Stimulated activated CD4-positive, alpha-beta T cell treated with anti-CD3 and anti-CD28 coated beads, Interleukin-4, amount 100 ng/mL, for 24 hours (primary cell): ENCODE data around the gene OMD.
A peak's percentile ranks its signal among the peaks of the same experiment; 100 is the strongest.

Experiments used
- DNase-seq: peaks from one replicate; pipeline ENCODE4 v3.0.0-alpha.2; 2020

Gene OMD

DNA sequence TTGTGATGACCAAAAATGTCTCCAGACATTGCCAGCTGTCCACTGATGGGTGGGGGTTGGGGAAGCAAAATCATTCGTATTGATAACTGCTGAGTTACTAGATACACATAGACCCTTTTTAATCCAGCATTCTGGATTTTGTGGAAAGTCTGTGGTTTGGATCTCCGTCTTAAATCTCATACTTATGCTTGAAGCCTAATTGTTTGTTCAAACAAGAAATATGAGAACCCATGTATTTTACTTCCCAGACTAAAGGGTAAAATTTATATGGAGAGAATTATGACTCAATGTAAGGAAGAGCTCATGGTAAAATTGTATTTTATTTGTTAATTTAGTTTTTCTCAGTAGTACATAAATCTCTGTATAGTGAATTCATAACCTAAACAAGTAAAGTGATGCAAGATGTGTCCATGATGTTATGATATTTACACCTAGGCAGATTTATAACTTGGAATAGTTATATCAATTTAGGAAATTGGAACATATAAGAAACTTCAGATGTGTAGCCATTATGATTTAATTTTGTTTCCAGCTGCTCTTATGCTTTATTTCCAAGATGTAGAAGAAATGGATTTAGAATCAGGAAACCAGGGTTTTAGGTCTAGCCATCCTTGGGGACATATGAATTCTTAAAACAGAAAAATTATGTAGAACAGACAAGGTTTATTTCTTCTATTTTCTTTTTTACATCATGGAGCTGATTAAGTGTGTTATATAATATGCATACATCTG lies 15.4 kb downstream of the OMD start:
- no peak for DNase-seq

DNA sequence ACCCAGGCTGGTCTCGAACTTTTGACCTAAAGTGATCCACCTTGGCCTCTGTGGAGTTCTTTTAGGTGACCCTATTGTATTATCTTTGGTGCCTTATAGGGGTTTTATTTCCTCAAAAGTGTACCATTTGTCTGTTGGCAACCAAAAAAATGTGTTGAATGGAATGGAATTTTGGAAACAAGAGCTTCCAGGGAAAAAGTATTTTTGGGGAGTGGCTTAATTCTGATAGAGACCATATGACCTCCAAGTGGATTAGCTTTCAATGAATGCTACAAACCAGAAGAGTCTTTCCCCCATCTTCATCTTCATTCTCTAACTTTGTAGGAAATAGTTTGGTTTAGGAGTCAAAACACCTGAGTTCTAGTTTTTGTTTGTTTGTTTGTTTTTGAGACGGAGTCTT lies 16.5 kb downstream of the OMD start:
- DNase-seq: no peak

- peak; percentile 18 for DNase-seq
These were observed 17.8 kb downstream of the OMD start for GRCh38 chr9:92406477-92406876.

- DNase-seq: no peak
These were observed 18.5 kb downstream of the OMD start for GRCh38 chr9:92405818-92406217.

- no peak for DNase-seq
These were observed 20.0 kb downstream of the OMD start, which contains the start of gene OGN for GRCh38 chr9:92404042-92404836. Gene OGN (minus strand): TSS chr9:92404578. CDS start chr9:92403407, 1,171 bp downstream.

GRCh38 chr9:92402826-92403745 lies 21.2 kb downstream of the OMD start:
- no peak for DNase-seq

- no peak for DNase-seq
These were observed 21.9 kb downstream of the OMD start for GRCh38 chr9:92402360-92402759.

DNA sequence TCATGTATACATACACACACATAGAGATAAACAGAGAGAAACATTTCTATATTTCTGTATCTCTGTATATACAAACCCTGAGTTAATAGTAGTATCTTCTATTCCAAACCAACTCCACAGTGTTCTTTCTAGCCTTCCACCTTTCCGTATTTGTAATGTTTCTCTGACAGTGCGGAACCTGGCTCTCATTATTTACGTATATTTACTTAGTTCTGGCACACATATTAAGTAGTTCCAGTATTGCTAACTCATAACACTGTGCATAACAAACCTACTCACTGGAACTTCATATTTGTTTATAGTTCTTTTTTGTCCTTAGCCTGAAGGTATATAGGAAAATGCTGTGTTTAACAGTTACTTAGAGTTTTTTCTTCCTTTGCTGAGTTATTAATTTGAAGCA lies 26.4 kb downstream of the OMD start:
- no peak for DNase-seq

GRCh38 chr9:92395617-92396016 lies 28.7 kb downstream of the OMD start:
- no peak for DNase-seq

- DNase-seq: no peak
These were observed 30.6 kb downstream of the OMD start for GRCh38 chr9:92393686-92394085.

- no peak for DNase-seq
These were observed 31.6 kb downstream of the OMD start for GRCh38 chr9:92392690-92393089.

- DNase-seq: no peak
These were observed 38.3 kb downstream of the OMD start for GRCh38 chr9:92385953-92386352.

DNA sequence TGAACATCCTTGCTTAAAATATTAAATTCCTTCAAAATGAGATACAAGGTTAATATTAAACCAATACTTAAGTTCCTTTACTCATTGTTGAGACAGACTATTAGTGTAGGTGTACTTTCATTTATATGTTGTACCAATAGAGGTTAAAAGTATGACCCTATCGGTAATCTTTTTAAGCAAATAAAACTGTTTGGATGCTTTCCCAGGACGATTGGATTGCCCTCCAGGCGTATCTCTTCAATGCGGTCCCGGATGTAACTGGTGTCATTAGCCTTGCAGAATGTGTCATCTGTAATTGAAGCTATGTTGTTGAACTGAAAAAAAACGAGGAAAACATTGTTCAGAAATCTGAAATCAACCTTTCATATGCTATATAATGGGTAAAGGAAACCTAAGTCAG lies 38.8 kb downstream of the OMD start:
- DNase-seq: no peak

DNA sequence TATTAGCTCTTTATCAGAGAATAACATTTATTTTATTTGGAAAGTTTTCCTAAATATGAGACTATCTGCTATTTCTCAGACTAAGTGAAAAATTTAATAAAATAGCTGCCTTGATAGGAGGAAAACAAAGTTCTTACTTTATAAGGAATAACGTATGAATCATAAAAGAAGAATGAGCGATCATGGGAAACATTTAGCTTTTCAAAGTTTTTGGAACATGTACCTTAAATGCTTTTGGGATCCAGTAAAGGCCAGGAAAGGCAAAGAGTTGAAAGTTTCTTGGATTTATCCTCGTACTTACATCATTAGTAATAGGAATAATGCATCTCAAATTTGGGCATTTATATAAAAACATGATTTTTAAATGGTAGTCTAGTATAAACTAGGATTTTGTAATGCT lies 39.3 kb downstream of the OMD start:
- no peak for DNase-seq

DNA sequence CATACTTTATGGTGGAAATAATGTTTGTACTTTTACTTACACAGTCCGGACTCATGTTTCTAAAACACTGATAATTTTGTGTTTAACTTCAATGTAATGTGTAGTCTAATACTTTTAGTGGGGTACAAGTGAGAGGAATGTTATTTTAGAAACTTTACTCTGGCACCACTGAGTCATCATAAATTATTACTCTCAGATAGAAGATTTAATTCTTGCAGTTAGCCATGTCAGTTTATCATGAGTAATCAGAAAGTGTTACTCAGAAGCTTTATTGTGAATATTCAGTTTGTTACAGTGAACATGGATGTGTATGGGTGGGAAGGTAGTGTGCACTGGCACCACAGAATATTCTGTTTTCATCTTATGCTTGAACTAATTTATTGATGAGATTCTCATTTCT lies 39.9 kb downstream of the OMD start:
- DNase-seq: no peak

DNA sequence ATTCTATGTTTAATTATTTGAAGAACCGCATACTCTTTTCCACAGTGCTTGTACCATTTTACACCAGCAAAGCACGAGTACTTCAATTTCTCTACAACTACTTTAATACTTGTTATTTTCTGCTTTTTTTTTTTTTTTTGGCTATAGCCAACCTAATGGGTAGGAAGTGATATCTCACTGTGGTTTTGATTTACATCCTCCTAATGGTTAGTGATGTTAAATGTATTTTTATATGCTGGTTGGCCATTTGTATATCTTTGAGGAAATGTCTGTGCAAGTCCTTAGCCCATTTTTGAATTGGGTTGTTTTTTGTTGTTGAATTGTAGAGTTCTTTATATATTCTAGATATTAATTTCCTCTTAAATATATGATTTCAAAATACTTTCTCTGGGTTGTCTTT lies 42.5 kb downstream of the OMD start:
- DNase-seq: no peak

GRCh38 chr9:92380603-92381002 lies 43.7 kb downstream of the OMD start:
- no peak for DNase-seq

DNA sequence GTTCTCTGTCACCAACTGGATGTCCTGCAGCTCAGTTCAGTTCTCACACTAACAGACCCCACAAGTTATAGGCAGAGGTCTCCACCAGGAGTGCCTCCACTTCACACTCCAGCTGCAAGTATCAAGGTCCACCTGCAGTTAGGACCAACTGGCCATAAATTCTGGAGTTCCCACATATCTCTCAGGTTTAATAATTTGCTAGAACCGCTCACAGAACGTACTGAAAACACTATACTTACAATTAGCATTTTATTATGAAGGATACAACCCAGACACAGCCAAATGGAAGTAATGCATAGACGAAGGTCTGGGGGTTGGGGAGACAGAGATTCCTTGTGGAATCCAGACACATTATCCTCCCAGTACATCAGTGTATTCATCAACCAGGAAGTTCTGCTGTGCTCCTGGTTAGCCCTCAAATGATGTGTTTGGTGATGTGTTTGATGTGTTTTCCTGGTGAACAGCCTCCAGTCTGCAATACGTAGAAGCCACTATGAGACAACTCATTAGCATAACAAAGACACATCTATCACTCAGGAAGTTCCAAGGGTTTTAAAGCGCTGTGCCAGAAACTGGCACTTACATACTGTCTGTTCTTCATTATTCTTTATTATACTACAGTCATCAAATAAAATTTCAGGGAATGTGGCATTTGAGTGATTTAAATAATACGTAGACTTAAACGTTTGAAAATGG lies 45.3 kb downstream of the OMD start:
- DNase-seq: no peak

DNA sequence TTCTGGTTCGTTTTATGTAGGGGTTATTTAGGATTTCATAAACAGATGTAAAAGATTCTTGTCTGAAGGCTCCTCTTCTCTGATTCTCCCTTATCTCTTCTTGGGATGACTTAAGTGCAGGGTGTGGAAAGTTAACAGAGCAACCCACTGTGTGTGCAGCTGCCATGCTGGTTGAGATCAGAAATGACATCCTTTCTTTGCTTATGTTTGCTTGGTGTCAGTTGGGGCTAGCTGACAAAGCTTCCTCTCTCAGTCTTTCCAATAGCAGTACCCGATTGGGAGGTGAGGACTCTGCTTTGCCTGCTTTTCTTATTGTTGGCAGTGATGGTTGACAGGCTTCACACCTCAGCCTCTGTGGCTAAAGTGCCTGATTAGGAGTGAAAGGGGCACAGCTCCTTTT lies 46.4 kb downstream of the OMD start:
- no peak for DNase-seq

- no peak for DNase-seq
These were observed 51.1 kb downstream of the OMD start for GRCh38 chr9:92373167-92373566.

DNA sequence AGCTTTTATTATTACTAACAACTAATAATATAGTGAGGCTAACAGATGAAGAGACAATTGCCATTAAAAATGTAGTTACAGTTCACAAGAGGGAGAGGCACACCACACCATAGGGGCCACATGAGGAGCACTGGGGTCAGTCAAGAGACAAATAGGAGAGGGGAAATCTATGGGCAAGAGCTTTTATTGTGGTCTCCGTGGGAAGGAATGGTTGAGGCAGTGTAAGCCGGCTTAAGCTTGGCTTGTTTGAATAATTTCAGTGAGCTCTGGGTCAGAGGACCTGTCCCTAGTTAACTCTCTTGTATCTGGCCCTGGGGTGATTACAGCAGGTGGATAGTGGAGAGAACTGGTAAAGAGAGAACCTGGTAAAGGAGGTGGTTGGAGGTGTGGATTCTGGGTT lies 55.2 kb downstream of the OMD start:
- no peak for DNase-seq
